GM12892 (cell line): ENCODE results near the gene TBC1D24.

Experiments used
- POLR2A ChIP-seq: IDR thresholded peaks from 2 replicates; pipeline ENCODE4 v1.6.1; 2011; ENCODE audit warnings: low read depth, low read length, control low read depth
- TAF1 ChIP-seq: IDR thresholded peaks from 2 replicates; pipeline ENCODE4 v1.6.1; 2011; ENCODE audit warnings: low read depth, mild to moderate bottlenecking, control low read depth, low read length, borderline replicate concordance

DNA sequence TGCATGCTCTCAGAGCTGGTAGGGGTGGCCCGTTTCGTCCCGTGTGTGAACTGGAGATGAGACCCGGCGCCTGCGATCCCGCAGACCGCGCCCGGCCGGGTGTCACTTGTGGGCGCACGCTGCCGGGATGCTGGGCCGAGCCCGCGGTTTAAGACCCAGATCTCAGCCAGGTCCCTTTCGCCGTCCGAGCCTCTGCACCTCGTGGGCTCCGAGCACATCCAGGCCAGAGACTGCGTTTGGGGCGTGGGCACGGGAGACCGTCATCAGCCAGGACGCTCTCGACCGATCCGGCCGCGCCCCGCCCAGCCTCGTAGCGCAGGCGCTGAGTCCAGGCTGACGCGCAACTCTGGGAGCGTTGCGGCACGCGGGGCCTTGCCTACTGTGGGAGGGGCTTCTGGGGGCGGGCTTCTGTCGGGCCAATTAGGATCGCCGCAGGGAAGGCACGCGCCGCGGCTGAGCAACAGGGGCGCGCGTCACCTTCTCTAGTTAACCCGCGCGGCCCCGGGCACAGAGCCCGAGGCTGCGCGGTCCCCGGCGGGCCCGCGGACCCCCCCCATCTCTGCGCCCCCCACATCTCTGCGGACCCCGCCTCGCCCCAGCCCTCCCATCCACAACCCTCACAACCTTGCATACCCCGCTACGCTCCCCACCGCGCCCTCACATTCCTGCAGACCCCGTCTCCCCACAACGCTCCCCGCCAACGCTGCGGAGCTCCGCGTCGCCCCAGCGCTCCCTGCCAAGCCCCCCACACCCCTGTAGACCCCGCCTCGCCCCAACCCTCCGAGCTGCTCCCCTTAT, 57.0 kb downstream of the TBC1D24 start:
- TF ChIP-seq POLR2A (peak; percentile 86), TAF1 (peak; percentile 32; the same call in 1 of the 2 replicates)
